Esophagus squamous epithelium (tissue), 4 donors: ENCODE results near the gene PDP2.

Experiments used
- CTCF ChIP-seq, 6 experiments: fragments of 450-650 bp in 4 of 6; fragments of 200-600 bp in 2 of 6; sonication (generic) in 2 of 6; IDR thresholded peaks; one replicate each; pipeline ENCODE4 v1.5.1; 2016 to 2019; ENCODE audit warnings: antibody characterized with exemption in 6 of 6, mild to moderate bottlenecking in 4 of 6, moderate library complexity in 4 of 6
- POLR2A ChIP-seq, 4 donors: fragments of 450-650 bp; IDR thresholded peaks; one replicate each; pipeline ENCODE4 v1.6.1; 2017; ENCODE audit warnings: antibody characterized with exemption in 4 of 4, mild to moderate bottlenecking in 4 of 4, moderate library complexity in 3 of 4

GRCh38 chr16:66906916-66907836, 26.9 kb downstream of the PDP2 start:
- TF ChIP-seq CTCF (IDR thresholded peaks at IDR 0.05), result no peak
- no peak for TF ChIP-seq POLR2A (IDR thresholded peaks at IDR 0.05)
